GM21515 (cell line): ENCODE measurements around the gene CBFB.
A peak's percentile ranks its signal among the peaks of the same experiment; 100 is the strongest.

Source experiments
- ATAC-seq: cut with Tn5 transposase; IDR thresholded peaks from one replicate; pipeline ENCODE4 v1.9.1; 2021; ENCODE audit not compliant: unreplicated experiment

CBFB gene

GRCh38 chr16:67016681-67017420 lies 12.1 kb upstream of the CBFB start:
- ATAC-seq, result no peak

- ATAC-seq, result no peak
Measured at GRCh38 chr16:67017421-67017750, 11.6 kb upstream of the CBFB start.

GRCh38 chr16:67017810-67018488 lies 11.0 kb upstream of the CBFB start:
- ATAC-seq, result peak; percentile 78

- ATAC-seq, result no peak
Measured at GRCh38 chr16:67019171-67019570, 9.8 kb upstream of the CBFB start.

- no peak for ATAC-seq
Measured at GRCh38 chr16:67021321-67021720, 7.6 kb upstream of the CBFB start.

GRCh38 chr16:67022531-67023214 lies 6.3 kb upstream of the CBFB start:
- no peak for ATAC-seq

- no peak for ATAC-seq
Measured at GRCh38 chr16:67023689-67024088, 5.3 kb upstream of the CBFB start.

- no peak for ATAC-seq
Measured at GRCh38 chr16:67024384-67025209, 4.4 kb upstream of the CBFB start.

- ATAC-seq, result no peak
Measured at GRCh38 chr16:67025210-67025550, 3.8 kb upstream of the CBFB start.

GRCh38 chr16:67026570-67026969 lies 2.4 kb upstream of the CBFB start:
- no peak for ATAC-seq

GRCh38 chr16:67027046-67027445 lies 1.9 kb upstream of the CBFB start:
- no peak for ATAC-seq

- ATAC-seq, result no peak
Measured at GRCh38 chr16:67028167-67028695, 718 bp upstream of the CBFB start.

GRCh38 chr16:67029254-67030096 lies 526 bp downstream of the CBFB start:
- peak; percentile 49 for ATAC-seq

GRCh38 chr16:67030221-67030962 lies 1.4 kb downstream of the CBFB start:
- no peak for ATAC-seq

- ATAC-seq, result no peak
Measured at GRCh38 chr16:67034487-67034886, 5.5 kb downstream of the CBFB start.

- no peak for ATAC-seq
Measured at GRCh38 chr16:67035364-67035763, 6.4 kb downstream of the CBFB start.

GRCh38 chr16:67036323-67036741 lies 7.4 kb downstream of the CBFB start:
- ATAC-seq, result no peak

GRCh38 chr16:67039260-67040020 lies 10.5 kb downstream of the CBFB start:
- no peak for ATAC-seq

- ATAC-seq, result no peak
Measured at GRCh38 chr16:67040166-67040565, 11.2 kb downstream of the CBFB start.
